ENCODE measurements around the gene ZNF577.

ZNF577 gene

DNA sequence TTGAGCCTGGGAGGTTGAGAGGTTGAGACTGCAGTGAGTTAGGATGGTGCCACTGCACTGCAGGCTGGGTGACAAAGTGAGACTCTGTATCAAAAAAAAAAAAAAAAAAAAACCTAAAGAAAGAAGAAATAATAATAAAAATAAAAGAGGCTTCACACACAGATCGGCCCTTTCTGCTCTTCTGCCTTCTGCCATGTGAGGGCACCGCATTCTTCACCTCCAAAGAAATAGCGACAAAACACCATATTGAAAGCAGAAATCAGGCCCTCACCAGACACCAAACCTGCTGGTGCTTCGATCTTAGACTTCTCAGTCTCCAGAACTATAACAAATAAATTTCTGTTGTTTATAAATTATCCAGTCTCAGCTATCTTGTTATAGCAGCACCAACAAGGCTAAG lies 14.1 kb upstream of the ZNF577 start:
- Histone ChIP-seq H2BK15ac (ENCODE audit: low read depth, poor library complexity, severe bottlenecking) (no peak overlapping the region), H3K4me1 (ENCODE audit: control insufficient read depth, insufficient read depth, low read depth, low read length) (no peaks in the 10 kb centered on the region), H3K27ac (ENCODE audit: low read length, poor library complexity, severe bottlenecking) (no peak overlapping the region), H4K91ac (ENCODE audit: low read length) (no peak overlapping the region), H2AK5ac (ENCODE audit: low read length, severe bottlenecking) (no peak overlapping the region), H3K9ac (ENCODE audit: low read length) (no peak overlapping the region), H2BK5ac (ENCODE audit: low read depth, low read length, poor library complexity, severe bottlenecking) (no peak overlapping the region), H2AFZ (ENCODE audit: low read depth, low read length) (no peak overlapping the region), H3K9me3 (ENCODE audit: control insufficient read depth, low read length) (peaks cover 42% of the 10 kb centered on the region), H3K14ac (ENCODE audit: low read length in 2 of 2) (no peak overlapping the region), H3K79me1 (replicated peaks; ENCODE audit: low read length, poor library complexity, severe bottlenecking) (peaks cover 42% of the 10 kb centered on the region), H3K23ac (ENCODE audit: low read length in 2 of 2) (no peak overlapping the region), H3K36me3 (ENCODE audit: control insufficient read depth in 1 of 2, insufficient read depth in 2 of 2, low read depth in 1 of 2, low read length in 2 of 2) (peaks cover 30 to 32% of the 10 kb centered on the region in 2 experiments), H2BK120ac (ENCODE audit: low read depth, low read length) (no peak overlapping the region), H4K8ac (ENCODE audit: low read length) (no peak overlapping the region), H3K27me3 (ENCODE audit: control insufficient read depth in 1 of 2, insufficient read depth in 1 of 2, low read length in 2 of 2) (no peaks in the 10 kb centered on the region), H3K18ac (ENCODE audit: low read depth in 1 of 2, low read length in 2 of 2) (no peak overlapping the region), H2BK12ac (ENCODE audit: low read length in 2 of 2) (no peak overlapping the region), H3K4me3 (ENCODE audit: insufficient read depth in 1 of 2, low read depth in 1 of 2, low read length in 2 of 2) (no peak overlapping the region), H3K4me2 (ENCODE audit: low read length, poor library complexity, severe bottlenecking) (no peak overlapping the region), H3K4ac (ENCODE audit: low read depth in 1 of 2, low read length in 2 of 2) (no peak overlapping the region)
- WGBS: 97% methylated on average over 3 of the region's 4 CpGs
- no peak for DNase-seq

DNA sequence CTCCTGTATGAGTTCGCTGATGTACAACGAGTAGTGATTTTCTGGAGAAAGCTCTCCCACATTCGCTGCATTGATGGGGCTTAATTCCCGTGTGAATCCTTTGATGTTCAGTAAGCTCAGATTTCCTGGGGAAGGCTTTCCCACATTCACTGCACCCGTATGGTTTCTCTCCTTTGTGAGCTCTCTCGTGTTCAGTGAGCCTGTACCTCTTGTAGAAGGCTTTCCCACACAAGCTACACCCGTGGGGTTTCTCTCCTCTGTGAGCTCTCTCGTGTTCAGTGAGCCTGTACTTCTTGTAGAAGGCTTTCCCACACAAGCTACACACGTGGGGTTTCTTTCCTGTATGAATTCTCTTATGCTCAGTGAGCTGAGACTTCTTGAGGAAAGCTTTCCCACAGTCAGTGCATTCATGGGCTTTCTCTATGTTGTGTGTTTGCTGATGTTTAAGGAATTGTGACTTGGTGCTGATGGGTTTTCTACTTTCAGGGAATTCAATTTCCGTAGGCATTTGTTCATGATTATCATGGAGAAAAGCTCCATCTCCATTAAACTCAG lies 3.5 kb upstream of the ZNF577 start:
- H3K18ac ChIP-seq (ENCODE audit: low read depth in 1 of 2, low read length in 2 of 2): no peak overlapping the region
- H3K14ac ChIP-seq (ENCODE audit: low read length in 2 of 2): no peak overlapping the region
- no peak overlapping the region for H2BK120ac ChIP-seq (ENCODE audit: low read depth, low read length)
- peaks cover 2% of the 10 kb centered on the region for H3K4me1 ChIP-seq (ENCODE audit: control insufficient read depth, insufficient read depth, low read depth, low read length)
- no peak overlapping the region for H2BK12ac ChIP-seq (ENCODE audit: low read length in 2 of 2)
- no peak overlapping the region for H2AK5ac ChIP-seq (ENCODE audit: low read length, severe bottlenecking)
- peak overlapping the region in 1 of 2 experiments; percentile 58 for H3K4me3 ChIP-seq (ENCODE audit: insufficient read depth in 1 of 2, low read depth in 1 of 2, low read length in 2 of 2)
- H2BK15ac ChIP-seq (ENCODE audit: low read depth, poor library complexity, severe bottlenecking): no peak overlapping the region
- no peak overlapping the region for H4K91ac ChIP-seq (ENCODE audit: low read length)
- no peaks in the 10 kb centered on the region for H3K27me3 ChIP-seq (ENCODE audit: control insufficient read depth in 1 of 2, insufficient read depth in 1 of 2, low read length in 2 of 2)
- H2BK5ac ChIP-seq (ENCODE audit: low read depth, low read length, poor library complexity, severe bottlenecking): no peak overlapping the region
- H3K27ac ChIP-seq (ENCODE audit: low read length, poor library complexity, severe bottlenecking): no peak overlapping the region
- peaks cover 35 to 68% of the 10 kb centered on the region in 2 experiments for H3K36me3 ChIP-seq (ENCODE audit: control insufficient read depth in 1 of 2, insufficient read depth in 2 of 2, low read depth in 1 of 2, low read length in 2 of 2)
- no peak overlapping the region for H4K8ac ChIP-seq (ENCODE audit: low read length)
- no peak overlapping the region for H2AFZ ChIP-seq (ENCODE audit: low read depth, low read length)
- no peak overlapping the region for H3K23ac ChIP-seq (ENCODE audit: low read length in 2 of 2)
- H3K9me3 ChIP-seq (ENCODE audit: control insufficient read depth, low read length): peaks cover 82% of the 10 kb centered on the region
- no peak overlapping the region for H3K4ac ChIP-seq (ENCODE audit: low read depth in 1 of 2, low read length in 2 of 2)
- WGBS: 98% methylated on average over 9 of the region's 10 CpGs
- H3K9ac ChIP-seq (ENCODE audit: low read length): no peak overlapping the region
- no peak overlapping the region for H3K4me2 ChIP-seq (ENCODE audit: low read length, poor library complexity, severe bottlenecking)
- H3K79me1 ChIP-seq (replicated peaks; ENCODE audit: low read length, poor library complexity, severe bottlenecking): peaks cover 2% of the 10 kb centered on the region
- peak; percentile 11 for DNase-seq

DNA sequence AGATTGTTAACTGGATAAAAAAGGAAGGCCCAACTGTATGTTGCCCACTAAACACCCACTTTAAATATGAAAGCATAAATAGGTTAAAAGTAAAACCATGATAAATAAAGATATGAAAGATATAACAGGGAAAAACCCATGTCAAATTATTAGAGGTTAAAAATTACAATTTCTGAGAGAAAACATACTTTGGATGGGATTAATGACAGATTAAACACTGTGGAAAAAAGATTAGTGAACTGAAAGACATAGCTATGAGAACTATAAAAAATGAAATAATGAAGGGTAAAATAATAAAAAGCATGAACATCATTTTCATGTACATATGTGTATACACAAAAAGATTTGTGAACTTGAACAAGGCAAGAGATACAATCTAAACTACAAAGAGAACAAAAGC lies 2.2 kb upstream of the ZNF577 start:
- H2BK15ac ChIP-seq (ENCODE audit: low read depth, poor library complexity, severe bottlenecking): no peak overlapping the region

DNA sequence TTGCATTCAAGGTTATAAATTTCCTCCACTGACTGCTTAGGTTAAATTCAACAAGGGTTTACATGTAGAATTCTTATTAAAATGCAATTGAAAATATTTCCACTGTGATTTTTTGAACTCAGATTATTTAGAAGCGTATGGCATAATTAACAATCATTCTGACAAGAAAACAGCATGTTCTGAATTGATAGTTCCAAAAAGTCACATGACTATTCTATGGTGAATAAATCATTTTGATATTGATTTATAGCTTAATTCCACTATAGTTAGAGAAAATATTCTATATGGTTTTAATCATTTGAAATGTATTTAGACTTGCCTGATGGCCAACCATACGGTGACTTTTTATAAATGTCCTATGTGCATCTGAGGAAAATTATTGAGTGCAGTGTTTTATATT lies 3.0 kb downstream of the ZNF577 start:
- H3K4me2 ChIP-seq (ENCODE audit: low read length, poor library complexity, severe bottlenecking): no peak overlapping the region
- H3K9ac ChIP-seq (ENCODE audit: low read length): no peak overlapping the region
- no peaks in the 10 kb centered on the region for H3K27me3 ChIP-seq (ENCODE audit: control insufficient read depth in 1 of 2, insufficient read depth in 1 of 2, low read length in 2 of 2)
- no peak overlapping the region for H2AFZ ChIP-seq (ENCODE audit: low read depth, low read length)
- H2BK15ac ChIP-seq (ENCODE audit: low read depth, poor library complexity, severe bottlenecking): no peak overlapping the region
- H3K18ac ChIP-seq (ENCODE audit: low read depth in 1 of 2, low read length in 2 of 2): no peak overlapping the region
- no peak overlapping the region for H3K14ac ChIP-seq (ENCODE audit: low read length in 2 of 2)
- 100% methylated on average over 1 of the region's 2 CpGs for WGBS
- peaks cover 2 to 18% of the 10 kb centered on the region in 2 experiments for H3K36me3 ChIP-seq (ENCODE audit: control insufficient read depth in 1 of 2, insufficient read depth in 2 of 2, low read depth in 1 of 2, low read length in 2 of 2)
- no peak overlapping the region for H2BK120ac ChIP-seq (ENCODE audit: low read depth, low read length)
- no peak for DNase-seq
- H3K9me3 ChIP-seq (ENCODE audit: control insufficient read depth, low read length): peaks cover 70% of the 10 kb centered on the region
- H4K91ac ChIP-seq (ENCODE audit: low read length): no peak overlapping the region
- H3K27ac ChIP-seq (ENCODE audit: low read length, poor library complexity, severe bottlenecking): no peak overlapping the region
- no peak overlapping the region for H4K8ac ChIP-seq (ENCODE audit: low read length)
- H3K79me1 ChIP-seq (replicated peaks; ENCODE audit: low read length, poor library complexity, severe bottlenecking): peaks cover 2% of the 10 kb centered on the region
- no peak overlapping the region for H2AK5ac ChIP-seq (ENCODE audit: low read length, severe bottlenecking)
- H3K4ac ChIP-seq (ENCODE audit: low read depth in 1 of 2, low read length in 2 of 2): no peak overlapping the region
- H3K4me3 ChIP-seq (ENCODE audit: insufficient read depth in 1 of 2, low read depth in 1 of 2, low read length in 2 of 2): no peak overlapping the region
- no peak overlapping the region for H2BK5ac ChIP-seq (ENCODE audit: low read depth, low read length, poor library complexity, severe bottlenecking)
- H2BK12ac ChIP-seq (ENCODE audit: low read length in 2 of 2): no peak overlapping the region
- no peak overlapping the region for H3K23ac ChIP-seq (ENCODE audit: low read length in 2 of 2)
- peaks cover 2% of the 10 kb centered on the region for H3K4me1 ChIP-seq (ENCODE audit: control insufficient read depth, insufficient read depth, low read depth, low read length)

More for the DNA sequence above, 2.2 kb upstream of the ZNF577 start:
- peaks cover 2% of the 10 kb centered on the region for H3K79me1 ChIP-seq (replicated peaks; ENCODE audit: low read length, poor library complexity, severe bottlenecking)
- H3K36me3 ChIP-seq (ENCODE audit: control insufficient read depth in 1 of 2, insufficient read depth in 2 of 2, low read depth in 1 of 2, low read length in 2 of 2): peaks cover 28 to 55% of the 10 kb centered on the region in 2 experiments
- no peak overlapping the region for H3K9ac ChIP-seq (ENCODE audit: low read length)
- H3K23ac ChIP-seq (ENCODE audit: low read length in 2 of 2): no peak overlapping the region
- H3K27me3 ChIP-seq (ENCODE audit: control insufficient read depth in 1 of 2, insufficient read depth in 1 of 2, low read length in 2 of 2): no peaks in the 10 kb centered on the region
- no peak overlapping the region for H3K18ac ChIP-seq (ENCODE audit: low read depth in 1 of 2, low read length in 2 of 2)
- no peak overlapping the region for H2BK120ac ChIP-seq (ENCODE audit: low read depth, low read length)
- peak overlapping the region in 1 of 2 experiments; percentile 58 for H3K4me3 ChIP-seq (ENCODE audit: insufficient read depth in 1 of 2, low read depth in 1 of 2, low read length in 2 of 2)
- no peak overlapping the region for H3K14ac ChIP-seq (ENCODE audit: low read length in 2 of 2)
- peaks cover 80% of the 10 kb centered on the region for H3K9me3 ChIP-seq (ENCODE audit: control insufficient read depth, low read length)
- no peak overlapping the region for H4K8ac ChIP-seq (ENCODE audit: low read length)
- no peak overlapping the region for H3K27ac ChIP-seq (ENCODE audit: low read length, poor library complexity, severe bottlenecking)
- H3K4me2 ChIP-seq (ENCODE audit: low read length, poor library complexity, severe bottlenecking): no peak overlapping the region
- peaks cover 2% of the 10 kb centered on the region for H3K4me1 ChIP-seq (ENCODE audit: control insufficient read depth, insufficient read depth, low read depth, low read length)
- H4K91ac ChIP-seq (ENCODE audit: low read length): no peak overlapping the region
- H3K4ac ChIP-seq (ENCODE audit: low read depth in 1 of 2, low read length in 2 of 2): no peak overlapping the region
- H2AK5ac ChIP-seq (ENCODE audit: low read length, severe bottlenecking): no peak overlapping the region
- H2BK12ac ChIP-seq (ENCODE audit: low read length in 2 of 2): no peak overlapping the region
- no peak for DNase-seq
- no peak overlapping the region for H2AFZ ChIP-seq (ENCODE audit: low read depth, low read length)
- H2BK5ac ChIP-seq (ENCODE audit: low read depth, low read length, poor library complexity, severe bottlenecking): no peak overlapping the region
